ENCODE measurements around the gene KLF4. TPM values are rescaled to one million over a fixed set of nuclear protein-coding genes. Genes with fewer than 3 reads are reported as not detected.
"Not testable (repeated sequence)": the region's sequence is repeated elsewhere in the genome, so short reads cannot be mapped to it uniquely, and the experiment has no call there.

KLF4 gene
- total RNA-seq, 1 experiment from 2014 or later, result not detected

DNA sequence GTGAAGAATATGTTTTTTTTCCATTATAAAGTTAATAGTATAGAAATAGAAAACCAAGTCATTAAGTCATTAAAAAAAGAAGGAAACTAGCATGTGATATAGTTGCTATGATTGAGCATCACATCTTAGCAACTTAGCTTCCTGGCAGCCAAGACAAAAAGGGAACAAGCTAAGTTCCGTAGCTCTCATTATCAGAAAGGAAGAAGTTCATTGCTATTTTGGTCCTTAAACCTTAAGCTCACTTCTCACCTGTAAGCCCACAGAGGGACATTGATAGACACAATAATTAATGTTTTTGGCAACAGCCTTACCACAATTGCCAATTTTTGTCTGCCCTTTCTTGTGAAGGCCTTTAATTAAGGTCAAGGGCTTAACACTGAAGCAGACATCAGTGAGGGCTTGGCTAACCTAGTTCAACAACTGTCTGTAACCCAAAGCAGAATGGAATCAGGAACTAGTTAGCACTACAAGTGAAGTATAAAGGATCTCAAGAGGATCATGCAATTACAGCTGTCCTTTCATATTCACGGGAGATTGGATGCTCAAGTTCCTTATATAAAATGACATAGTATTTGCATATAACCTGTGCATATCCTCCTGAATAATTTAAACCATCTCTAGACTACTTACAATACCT is 24.0 kb upstream of the KLF4 start:
- Histone ChIP-seq H3K9ac (ENCODE audit: low read length) (no peak overlapping the region), H2AFZ (ENCODE audit: low read length) (no peak overlapping the region), H3K79me2 (ENCODE audit: low read length) (no peaks in the 10 kb centered on the region), H3K27ac (ENCODE audit: low read length) (no peak overlapping the region), H3K9me2 (replicated peaks; ENCODE audit: insufficient read depth, low read length) (no peaks in the 10 kb centered on the region), H3K9me3 (ENCODE audit: low read length) (no peaks in the 10 kb centered on the region), H4K20me1 (ENCODE audit: insufficient read depth, low read depth, low read length) (no peaks in the 10 kb centered on the region), H3K27me3 (ENCODE audit: low read length) (peaks cover 3% of the 10 kb centered on the region; the same call in 1 of the 2 replicates), H3K4me3 (ENCODE audit: low read length) (no peak overlapping the region), H3K4me2 (ENCODE audit: low read depth, low read length, poor library complexity, severe bottlenecking) (no peak overlapping the region), H3K4me1 (ENCODE audit: low read length) (peaks cover 5% of the 10 kb centered on the region; the same call in 1 of the 2 replicates), H3K36me3 (ENCODE audit: insufficient read depth, low read length) (no peaks in the 10 kb centered on the region)
- DNase-seq, result peak; percentile 62

DNA sequence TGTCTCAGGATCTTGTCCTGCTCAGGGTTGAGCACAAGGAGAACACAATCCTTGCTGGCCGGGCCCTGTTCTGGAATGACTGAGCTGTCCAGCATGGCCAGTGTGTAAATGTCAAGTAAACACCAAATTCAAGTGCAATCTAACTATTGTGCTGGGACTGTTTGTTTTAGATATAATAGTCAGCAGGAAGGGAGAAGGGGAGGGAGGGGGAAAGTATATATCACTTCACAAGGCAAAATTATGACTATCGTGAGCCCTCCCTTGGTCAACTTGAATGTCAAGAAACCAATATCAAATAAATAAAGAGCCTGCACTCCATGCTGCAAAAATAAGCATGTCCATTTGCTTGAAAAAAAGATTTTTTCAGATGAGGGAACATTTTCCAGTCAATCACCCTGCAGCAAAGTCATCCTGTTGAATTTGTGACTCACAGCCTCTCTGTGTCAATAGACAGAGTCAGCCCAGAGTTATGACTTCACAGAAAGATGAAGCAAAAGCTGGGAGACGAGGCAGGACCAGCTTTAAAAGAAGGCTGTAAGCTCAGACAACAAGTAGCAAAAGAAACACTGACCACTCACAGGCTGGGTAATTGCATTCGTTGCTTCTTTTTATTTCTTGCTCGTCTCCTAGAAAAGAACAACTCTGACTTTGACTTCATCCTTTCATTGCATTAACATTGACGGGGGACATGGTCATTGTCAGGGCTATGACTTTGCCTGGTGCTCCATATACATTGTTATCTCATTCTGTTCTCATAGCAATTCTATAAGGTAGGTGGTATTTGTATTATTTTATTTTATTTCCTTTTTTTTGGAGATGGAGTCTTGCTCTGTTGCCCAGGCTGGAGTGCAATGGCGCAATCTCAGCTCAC is 15.3 kb upstream of the KLF4 start:
- Histone ChIP-seq H3K4me2 (ENCODE audit: low read depth, low read length, poor library complexity, severe bottlenecking) (no peak overlapping the region), H4K20me1 (ENCODE audit: insufficient read depth, low read depth, low read length) (no peaks in the 10 kb centered on the region), H3K9ac (ENCODE audit: low read length) (no peak overlapping the region), H3K27me3 (ENCODE audit: low read length) (peaks cover 3% of the 10 kb centered on the region; the same call in 1 of the 2 replicates), H3K9me3 (ENCODE audit: low read length) (no peaks in the 10 kb centered on the region), H3K27ac (ENCODE audit: low read length) (no peak overlapping the region), H3K4me3 (ENCODE audit: low read length) (no peak overlapping the region), H3K36me3 (ENCODE audit: insufficient read depth, low read length) (no peaks in the 10 kb centered on the region), H3K79me2 (ENCODE audit: low read length) (no peaks in the 10 kb centered on the region), H2AFZ (ENCODE audit: low read length) (no peak overlapping the region), H3K4me1 (ENCODE audit: low read length) (no peaks in the 10 kb centered on the region), H3K9me2 (replicated peaks; ENCODE audit: insufficient read depth, low read length) (no peaks in the 10 kb centered on the region)
- no peak for DNase-seq

DNA sequence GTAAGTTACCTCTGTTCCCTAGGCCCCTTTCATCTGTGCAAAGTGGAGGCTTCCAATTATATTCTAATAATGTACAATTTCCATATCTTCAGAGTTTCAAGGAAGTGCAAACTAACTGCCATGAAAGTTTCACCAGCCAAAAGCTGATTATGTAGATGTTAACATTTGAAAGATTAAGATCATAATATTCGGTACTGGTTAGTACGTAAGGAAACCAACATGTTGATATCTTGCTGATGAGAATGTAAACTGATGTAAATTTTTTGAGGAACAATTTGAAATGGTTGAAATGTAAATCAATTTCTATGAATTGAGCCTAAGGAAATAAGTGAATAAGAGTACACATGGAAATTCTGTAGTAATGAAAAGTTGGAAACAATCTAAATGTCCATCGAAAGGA is 12.9 kb upstream of the KLF4 start:
- H3K4me3 ChIP-seq (ENCODE audit: low read length), result no peak overlapping the region
- no peaks in the 10 kb centered on the region for H3K9me3 ChIP-seq (ENCODE audit: low read length)
- no peaks in the 10 kb centered on the region for H3K9me2 ChIP-seq (replicated peaks; ENCODE audit: insufficient read depth, low read length)
- H3K4me1 ChIP-seq (ENCODE audit: low read length), result no peaks in the 10 kb centered on the region
- no peaks in the 10 kb centered on the region for H3K36me3 ChIP-seq (ENCODE audit: insufficient read depth, low read length)
- no peak for DNase-seq
- no peak overlapping the region for H2AFZ ChIP-seq (ENCODE audit: low read length)
- H4K20me1 ChIP-seq (ENCODE audit: insufficient read depth, low read depth, low read length), result no peaks in the 10 kb centered on the region
- H3K4me2 ChIP-seq (ENCODE audit: low read depth, low read length, poor library complexity, severe bottlenecking), result no peak overlapping the region
- no peaks in the 10 kb centered on the region for H3K79me2 ChIP-seq (ENCODE audit: low read length)
- H3K27me3 ChIP-seq (ENCODE audit: low read length), result no peaks in the 10 kb centered on the region
- H3K27ac ChIP-seq (ENCODE audit: low read length), result no peak overlapping the region
- H3K9ac ChIP-seq (ENCODE audit: low read length), result no peak overlapping the region

DNA sequence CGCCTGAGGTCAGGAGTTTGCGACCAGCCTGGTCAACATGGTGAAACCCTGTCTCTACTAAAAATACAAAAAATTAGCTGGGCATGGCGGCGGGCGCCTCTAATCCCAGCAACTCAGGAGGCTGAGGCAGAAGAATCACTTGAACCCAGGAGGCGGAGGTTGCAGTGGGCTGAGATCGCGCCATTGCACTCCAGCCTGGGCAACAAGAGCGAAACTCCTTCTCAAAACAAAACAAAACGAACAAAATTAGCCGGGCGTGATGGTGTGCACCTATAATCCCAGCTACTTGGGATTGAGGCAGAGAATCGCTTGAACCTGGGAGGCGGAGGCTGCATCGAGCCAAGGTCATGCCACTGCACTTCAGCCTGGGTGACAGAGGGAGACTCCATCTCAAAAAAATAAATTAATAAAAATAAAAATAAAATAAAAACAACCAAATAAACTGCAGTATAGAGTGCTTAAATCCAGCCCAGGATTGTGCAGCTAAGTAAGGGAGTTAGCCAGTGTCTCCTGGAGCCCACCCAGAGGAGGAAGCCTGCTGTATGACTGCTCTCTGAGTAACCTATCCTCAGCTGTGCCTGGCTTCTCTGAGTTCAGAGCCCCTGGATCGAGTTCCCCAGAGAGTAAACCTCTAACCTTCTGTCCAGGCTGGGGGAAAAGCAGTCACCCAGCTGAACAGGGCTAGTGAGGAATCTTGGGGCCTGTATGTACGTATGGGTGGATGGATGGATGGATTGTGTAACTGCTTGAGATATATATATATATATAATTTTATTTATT is 11.0 kb upstream of the KLF4 start:
- not testable (repeated sequence) for H2AFZ ChIP-seq (ENCODE audit: low read length); H3K79me2 ChIP-seq (ENCODE audit: low read length); H3K27ac ChIP-seq (ENCODE audit: low read length); H3K4me1 ChIP-seq (ENCODE audit: low read length); H3K36me3 ChIP-seq (ENCODE audit: insufficient read depth, low read length); H3K9me2 ChIP-seq (replicated peaks; ENCODE audit: insufficient read depth, low read length); DNase-seq; H3K4me3 ChIP-seq (ENCODE audit: low read length); H3K4me2 ChIP-seq (ENCODE audit: low read depth, low read length, poor library complexity, severe bottlenecking); H4K20me1 ChIP-seq (ENCODE audit: insufficient read depth, low read depth, low read length); H3K9me3 ChIP-seq (ENCODE audit: low read length); H3K9ac ChIP-seq (ENCODE audit: low read length); H3K27me3 ChIP-seq (ENCODE audit: low read length)

DNA sequence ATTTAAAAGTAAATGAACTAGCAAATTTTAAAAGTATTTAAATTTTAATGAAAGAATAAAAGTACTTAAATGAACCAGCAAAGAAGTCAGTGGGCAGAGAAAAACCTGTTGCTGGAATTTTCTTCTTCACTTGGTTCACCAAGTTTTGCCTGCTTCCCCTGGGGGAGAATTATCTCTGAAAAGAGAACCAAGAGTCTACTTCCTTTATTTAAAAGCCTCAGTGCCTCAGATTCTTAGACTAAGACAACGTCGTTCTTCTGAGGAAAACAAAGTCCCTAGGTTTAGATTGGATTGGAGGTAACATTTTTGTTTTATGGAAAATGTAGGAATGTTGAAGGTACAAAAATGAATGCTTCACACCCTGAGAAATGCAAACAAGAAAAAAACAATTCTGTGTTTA is 7.4 kb upstream of the KLF4 start:
- H3K36me3 ChIP-seq (ENCODE audit: insufficient read depth, low read length), result no peaks in the 10 kb centered on the region
- no peak overlapping the region for H2AFZ ChIP-seq (ENCODE audit: low read length)
- no peak overlapping the region for H3K9ac ChIP-seq (ENCODE audit: low read length)
- H3K9me2 ChIP-seq (replicated peaks; ENCODE audit: insufficient read depth, low read length), result no peaks in the 10 kb centered on the region
- no peaks in the 10 kb centered on the region for H3K4me1 ChIP-seq (ENCODE audit: low read length)
- H4K20me1 ChIP-seq (ENCODE audit: insufficient read depth, low read depth, low read length), result no peaks in the 10 kb centered on the region
- H3K27ac ChIP-seq (ENCODE audit: low read length), result no peak overlapping the region
- no peaks in the 10 kb centered on the region for H3K9me3 ChIP-seq (ENCODE audit: low read length)
- H3K4me3 ChIP-seq (ENCODE audit: low read length), result no peak overlapping the region
- H3K79me2 ChIP-seq (ENCODE audit: low read length), result no peaks in the 10 kb centered on the region
- no peak for DNase-seq
- no peak overlapping the region for H3K4me2 ChIP-seq (ENCODE audit: low read depth, low read length, poor library complexity, severe bottlenecking)
- H3K27me3 ChIP-seq (ENCODE audit: low read length), result no peaks in the 10 kb centered on the region

DNA sequence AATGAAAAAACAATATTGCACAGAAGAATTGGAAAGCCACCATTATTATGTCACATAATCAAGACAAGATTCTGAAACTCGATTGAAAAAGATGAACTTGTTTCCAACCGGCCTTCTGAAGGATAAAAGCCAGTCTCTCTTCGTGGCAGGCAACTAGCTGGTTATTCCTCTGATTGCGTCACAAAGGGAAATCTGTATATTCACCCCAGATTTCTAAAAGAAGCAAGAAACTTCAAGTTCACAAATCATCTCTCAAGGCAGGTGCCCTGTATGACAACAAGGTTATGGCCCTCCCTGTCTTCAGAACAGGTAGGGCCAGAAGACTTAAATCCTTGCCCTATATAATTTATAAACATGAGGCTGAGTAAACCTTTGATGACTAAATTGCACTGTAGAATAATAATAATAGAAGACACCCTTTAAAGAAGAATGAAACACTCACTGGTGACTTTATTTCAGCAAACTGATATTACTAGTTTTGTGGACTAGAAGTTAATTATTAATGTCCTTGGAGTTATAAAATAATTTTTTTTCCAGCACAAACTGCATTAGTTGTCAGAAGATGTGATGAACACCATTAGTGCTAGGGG is 2.9 kb upstream of the KLF4 start:
- H4K20me1 ChIP-seq (ENCODE audit: insufficient read depth, low read depth, low read length), result no peaks in the 10 kb centered on the region
- H3K79me2 ChIP-seq (ENCODE audit: low read length), result no peaks in the 10 kb centered on the region
- DNase-seq, result no peak
- no peak overlapping the region for H3K9ac ChIP-seq (ENCODE audit: low read length)
- no peaks in the 10 kb centered on the region for H3K36me3 ChIP-seq (ENCODE audit: insufficient read depth, low read length)
- no peak overlapping the region for H3K27ac ChIP-seq (ENCODE audit: low read length)
- no peak overlapping the region for H2AFZ ChIP-seq (ENCODE audit: low read length)
- H3K4me1 ChIP-seq (ENCODE audit: low read length), result no peaks in the 10 kb centered on the region
- H3K4me3 ChIP-seq (ENCODE audit: low read length), result no peak overlapping the region
- no peaks in the 10 kb centered on the region for H3K27me3 ChIP-seq (ENCODE audit: low read length)
- H3K9me2 ChIP-seq (replicated peaks; ENCODE audit: insufficient read depth, low read length), result no peaks in the 10 kb centered on the region
- no peaks in the 10 kb centered on the region for H3K9me3 ChIP-seq (ENCODE audit: low read length)
- H3K4me2 ChIP-seq (ENCODE audit: low read depth, low read length, poor library complexity, severe bottlenecking), result no peak overlapping the region

DNA sequence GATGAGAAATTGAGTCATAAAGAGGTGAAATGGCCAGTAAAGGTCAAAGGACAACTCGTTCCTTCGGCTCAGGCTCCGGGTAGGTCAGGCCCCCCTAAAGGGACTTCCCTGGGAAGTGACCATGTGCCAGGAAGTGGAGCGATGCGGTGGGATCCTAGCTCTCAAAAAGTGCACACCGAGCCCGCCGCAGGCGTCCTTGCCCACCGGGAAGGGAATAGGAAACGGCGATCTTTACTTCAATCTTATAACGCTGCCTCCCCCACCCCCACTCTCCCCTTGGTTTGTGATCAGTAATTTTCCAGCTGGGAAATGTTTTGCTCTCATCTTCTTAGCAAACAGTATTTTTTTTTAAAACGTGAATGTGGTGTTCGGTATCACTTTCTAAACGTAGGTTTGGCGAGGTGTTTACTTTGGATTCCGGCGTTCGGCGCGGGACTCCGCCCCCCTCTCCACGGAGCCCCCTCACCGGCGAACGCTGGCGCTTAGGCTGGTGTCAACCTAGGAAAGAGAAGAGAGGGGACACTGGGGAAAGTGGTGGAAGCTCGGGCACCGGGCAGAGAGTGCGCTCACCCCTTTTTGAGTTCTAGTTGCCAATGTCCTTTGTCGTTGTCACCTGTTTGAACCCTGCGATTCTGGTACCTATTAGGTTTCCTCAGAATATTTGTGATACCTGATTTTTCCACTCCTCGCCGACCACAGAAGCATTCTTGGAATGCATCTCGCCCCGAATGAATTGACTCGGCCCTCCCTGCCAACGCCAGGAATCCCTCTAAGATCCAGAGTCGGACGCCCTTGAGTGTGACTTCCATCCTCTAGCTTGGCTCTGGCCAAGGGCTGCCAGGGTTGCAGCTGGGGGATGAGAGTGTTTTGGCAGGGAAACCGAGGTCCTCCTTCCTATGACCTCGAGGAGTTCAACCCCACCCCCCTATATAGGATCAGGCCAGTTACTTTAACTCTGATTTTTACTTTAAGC is 1.8 kb upstream of the KLF4 start:
- Histone ChIP-seq H3K36me3 (ENCODE audit: insufficient read depth, low read length) (no peaks in the 10 kb centered on the region), H3K9me2 (replicated peaks; ENCODE audit: insufficient read depth, low read length) (no peaks in the 10 kb centered on the region), H3K9me3 (ENCODE audit: low read length) (no peaks in the 10 kb centered on the region), H3K4me1 (ENCODE audit: low read length) (no peaks in the 10 kb centered on the region), H2AFZ (ENCODE audit: low read length) (no peak overlapping the region), H4K20me1 (ENCODE audit: insufficient read depth, low read depth, low read length) (no peaks in the 10 kb centered on the region), H3K27ac (ENCODE audit: low read length) (no peak overlapping the region), H3K27me3 (ENCODE audit: low read length) (no peaks in the 10 kb centered on the region), H3K9ac (ENCODE audit: low read length) (no peak overlapping the region), H3K4me2 (ENCODE audit: low read depth, low read length, poor library complexity, severe bottlenecking) (no peak overlapping the region), H3K4me3 (ENCODE audit: low read length) (no peak overlapping the region), H3K79me2 (ENCODE audit: low read length) (no peaks in the 10 kb centered on the region)
- no peak for DNase-seq
